ENCODE results near the gene TSLP. TPM values are rescaled to one million over a fixed set of nuclear protein-coding genes. Genes with fewer than 3 reads are reported as not detected.
A peak's percentile ranks its signal among the peaks of the same experiment; 100 is the strongest.

Gene TSLP
- total RNA-seq, 1 experiment from 2014 or later, result 6.4 TPM

DNA sequence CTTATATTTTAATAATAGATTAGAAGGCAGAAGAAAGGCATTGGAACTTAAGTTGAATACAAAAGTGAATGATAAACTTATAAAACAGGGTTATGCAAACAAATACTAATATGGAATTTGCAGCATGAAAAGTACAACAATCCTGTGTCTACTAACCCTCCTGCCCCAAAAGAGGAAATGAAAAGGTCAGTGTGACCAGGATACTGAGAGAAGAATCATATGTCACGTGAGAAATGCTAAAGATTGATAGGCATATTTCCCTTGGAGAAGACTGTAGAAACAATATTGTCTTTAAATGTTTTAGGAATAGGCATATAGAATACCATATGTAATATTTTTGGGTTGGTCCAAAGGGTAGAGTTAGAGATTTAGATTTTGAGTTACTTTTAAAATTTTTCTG, 24.5 kb downstream of the TSLP start:
- Mint-ChIP-seq H3K36me3 (ENCODE audit: insufficient read depth, unreplicated experiment) (peaks cover 44% of the 10 kb centered on the region), H3K4me1 (ENCODE audit: insufficient read depth, unreplicated experiment) (peaks cover 22% of the 10 kb centered on the region), H3K27ac (ENCODE audit: low read depth, unreplicated experiment) (no peak overlapping the region), H3K9me3 (ENCODE audit: unreplicated experiment) (no peaks in the 10 kb centered on the region), H3K27me3 (ENCODE audit: insufficient read depth, unreplicated experiment) (no peaks in the 10 kb centered on the region), H3K4me3 (ENCODE audit: unreplicated experiment) (no peak overlapping the region)
- no peak for DNase-seq (ENCODE audit: unreplicated experiment)
- intact Hi-C loops (cut with micrococcal nuclease), result no loop called here
- TF ChIP-seq, protein P1, sequence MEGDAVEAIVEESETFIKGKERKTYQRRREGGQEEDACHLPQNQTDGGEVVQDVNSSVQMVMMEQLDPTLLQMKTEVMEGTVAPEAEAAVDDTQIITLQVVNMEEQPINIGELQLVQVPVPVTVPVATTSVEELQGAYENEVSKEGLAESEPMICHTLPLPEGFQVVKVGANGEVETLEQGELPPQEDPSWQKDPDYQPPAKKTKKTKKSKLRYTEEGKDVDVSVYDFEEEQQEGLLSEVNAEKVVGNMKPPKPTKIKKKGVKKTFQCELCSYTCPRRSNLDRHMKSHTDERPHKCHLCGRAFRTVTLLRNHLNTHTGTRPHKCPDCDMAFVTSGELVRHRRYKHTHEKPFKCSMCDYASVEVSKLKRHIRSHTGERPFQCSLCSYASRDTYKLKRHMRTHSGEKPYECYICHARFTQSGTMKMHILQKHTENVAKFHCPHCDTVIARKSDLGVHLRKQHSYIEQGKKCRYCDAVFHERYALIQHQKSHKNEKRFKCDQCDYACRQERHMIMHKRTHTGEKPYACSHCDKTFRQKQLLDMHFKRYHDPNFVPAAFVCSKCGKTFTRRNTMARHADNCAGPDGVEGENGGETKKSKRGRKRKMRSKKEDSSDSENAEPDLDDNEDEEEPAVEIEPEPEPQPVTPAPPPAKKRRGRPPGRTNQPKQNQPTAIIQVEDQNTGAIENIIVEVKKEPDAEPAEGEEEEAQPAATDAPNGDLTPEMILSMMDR (IDR thresholded peaks at IDR 0.05; ENCODE audit: unreplicated experiment), result no peak
- no TSS peak for BruUV-seq (replicated peaks)
- ChIA-PET CTCF (no interaction called here), POLR2A (no interaction called here)

DNA sequence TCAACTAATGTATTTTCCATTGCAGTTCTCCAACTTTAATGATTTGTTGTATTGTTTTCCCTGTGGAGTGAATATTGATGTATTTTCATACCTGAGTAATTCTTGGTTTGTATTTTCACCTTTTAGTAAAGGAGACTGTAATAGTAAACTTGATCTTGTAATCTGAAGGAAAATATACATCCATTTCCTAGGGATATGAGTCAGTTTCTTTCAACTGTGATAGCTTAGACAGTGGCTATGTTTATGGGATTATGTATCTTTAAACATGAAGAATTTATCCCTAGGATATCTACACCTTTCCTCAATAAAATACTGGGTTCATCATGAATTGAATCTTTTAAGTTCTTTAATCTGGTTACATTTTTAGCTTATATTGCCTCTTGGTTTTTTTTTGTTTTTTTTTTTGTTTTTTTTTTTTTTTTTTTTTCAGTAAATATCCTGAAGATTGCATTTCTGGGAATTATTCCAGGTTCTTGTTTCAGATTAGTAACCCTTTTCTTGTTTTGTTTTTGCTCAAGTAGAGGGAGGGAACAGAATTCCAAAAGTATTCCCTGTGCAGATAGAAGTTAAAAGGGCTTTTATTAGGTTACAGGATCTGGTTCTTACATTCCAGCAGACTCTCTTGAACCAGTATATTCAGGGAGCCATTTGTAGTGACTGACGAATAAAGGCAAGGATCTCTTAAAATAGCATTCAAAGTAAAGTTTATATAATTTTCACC, 27.7 kb downstream of the TSLP start:
- Mint-ChIP-seq H3K27ac (ENCODE audit: low read depth, unreplicated experiment) (peak overlapping the region; percentile 19), H3K27me3 (ENCODE audit: insufficient read depth, unreplicated experiment) (no peaks in the 10 kb centered on the region), H3K4me3 (ENCODE audit: unreplicated experiment) (no peak overlapping the region), H3K36me3 (ENCODE audit: insufficient read depth, unreplicated experiment) (peaks cover 74% of the 10 kb centered on the region), H3K9me3 (ENCODE audit: unreplicated experiment) (no peaks in the 10 kb centered on the region), H3K4me1 (ENCODE audit: insufficient read depth, unreplicated experiment) (peaks cover 6% of the 10 kb centered on the region)
- CTCF ChIA-PET, result no interaction called here
- BruUV-seq (replicated peaks), result no TSS peak
- DNase-seq (ENCODE audit: unreplicated experiment), result no peak
- intact Hi-C loops (cut with micrococcal nuclease), result no loop called here
- TF ChIP-seq, protein P1 (IDR thresholded peaks at IDR 0.05; ENCODE audit: unreplicated experiment), result no peak
- POLR2A ChIA-PET, result no interaction called here

DNA sequence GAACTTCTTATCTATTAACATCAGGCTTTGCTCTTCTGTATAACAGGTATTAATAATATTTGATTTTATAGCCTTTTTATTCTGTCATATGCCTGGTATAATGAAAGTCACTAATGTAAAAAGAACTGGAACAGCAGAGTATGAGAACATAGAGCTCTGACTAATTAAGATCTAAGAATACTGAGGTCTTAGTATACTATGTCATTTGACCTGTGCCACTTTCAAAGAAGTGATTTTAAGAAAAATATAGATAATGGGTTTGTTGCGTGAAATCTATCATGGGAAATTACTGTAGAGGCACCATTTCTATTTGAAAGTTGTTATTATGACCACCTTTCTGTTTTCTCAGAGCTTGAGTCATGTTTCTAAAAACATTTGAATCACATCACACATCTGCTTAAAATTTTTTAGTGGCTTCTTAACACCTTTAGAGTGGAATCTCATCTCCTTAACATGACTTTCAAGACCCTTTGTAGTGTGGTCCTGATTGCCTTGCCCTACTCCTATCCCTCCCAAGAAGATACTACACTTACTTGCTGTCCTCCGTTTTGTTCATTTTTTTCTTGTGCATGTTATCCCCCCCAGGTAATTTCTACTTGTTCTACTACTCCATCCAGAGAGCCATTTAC, 34.9 kb downstream of the TSLP start:
- DNase-seq (ENCODE audit: unreplicated experiment), result no peak
- Mint-ChIP-seq H3K36me3 (ENCODE audit: insufficient read depth, unreplicated experiment) (peaks cover 97% of the 10 kb centered on the region), H3K27me3 (ENCODE audit: insufficient read depth, unreplicated experiment) (no peaks in the 10 kb centered on the region), H3K9me3 (ENCODE audit: unreplicated experiment) (no peaks in the 10 kb centered on the region), H3K4me1 (ENCODE audit: insufficient read depth, unreplicated experiment) (no peaks in the 10 kb centered on the region), H3K27ac (ENCODE audit: low read depth, unreplicated experiment) (no peak overlapping the region), H3K4me3 (ENCODE audit: unreplicated experiment) (no peak overlapping the region)
- ChIA-PET CTCF (interaction anchor here (0.6 kb wide), 1 partner anchor 15 kb away, joined by 3 read pairs; the partner anchor contains the start of gene WDR36), POLR2A (no interaction called here)
- intact Hi-C loops (cut with micrococcal nuclease), result no loop called here
- no TSS peak for BruUV-seq (replicated peaks)
- TF ChIP-seq, protein P1 (IDR thresholded peaks at IDR 0.05; ENCODE audit: unreplicated experiment), result no peak

DNA sequence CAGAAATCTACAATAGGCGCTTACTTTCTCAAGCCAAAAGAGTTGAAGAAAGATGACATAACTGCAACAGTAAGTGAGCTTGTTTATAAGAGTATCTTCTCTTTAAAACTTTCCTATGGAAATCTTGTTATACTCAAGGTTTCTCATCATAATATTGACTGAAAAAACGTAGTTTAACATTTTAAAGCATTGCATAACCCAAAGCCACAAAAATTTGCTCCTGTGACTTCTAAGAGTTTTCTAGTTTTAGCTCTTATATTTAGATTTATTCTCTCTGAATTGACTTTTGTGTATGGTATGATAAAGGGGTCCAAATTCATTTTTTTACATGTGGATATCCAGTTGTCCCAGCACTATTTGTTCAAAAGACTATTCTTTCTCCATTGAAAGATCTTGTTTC, 35.9 kb downstream of the TSLP start:
- H3K9me3 Mint-ChIP-seq (ENCODE audit: unreplicated experiment), result no peaks in the 10 kb centered on the region
- intact Hi-C loops (cut with micrococcal nuclease), result no loop called here
- H3K4me3 Mint-ChIP-seq (ENCODE audit: unreplicated experiment), result no peak overlapping the region
- H3K4me1 Mint-ChIP-seq (ENCODE audit: insufficient read depth, unreplicated experiment), result no peaks in the 10 kb centered on the region
- ChIA-PET POLR2A (no interaction called here), CTCF (interaction anchor here (0.6 kb wide), 1 partner anchor 499 kb away, joined by 3 read pairs; no protein-coding TSS in a partner anchor)
- no peak overlapping the region for H3K27ac Mint-ChIP-seq (ENCODE audit: low read depth, unreplicated experiment)
- H3K27me3 Mint-ChIP-seq (ENCODE audit: insufficient read depth, unreplicated experiment), result no peaks in the 10 kb centered on the region
- TF ChIP-seq, protein P1 (IDR thresholded peaks at IDR 0.05; ENCODE audit: unreplicated experiment), result no peak
- DNase-seq (ENCODE audit: unreplicated experiment), result no peak
- BruUV-seq (replicated peaks), result no TSS peak
- peaks cover 97% of the 10 kb centered on the region for H3K36me3 Mint-ChIP-seq (ENCODE audit: insufficient read depth, unreplicated experiment)
